ENCODE data around the gene CST1.

Gene CST1

GRCh38 chr20:23700931-23701330, 49.8 kb downstream of the CST1 start:
- no peak for DNase-seq

GRCh38 chr20:23697947-23698346, 52.8 kb downstream of the CST1 start:
- no peak for DNase-seq

Measured in activated naive CD4-positive, alpha-beta T cell (primary cell).